Tibial nerve (tissue), 4 donors: ENCODE data around the gene ERH. TPM values are rescaled to one million over a fixed set of nuclear protein-coding genes. Genes with fewer than 3 reads are reported as not detected.
"Not testable (repeated sequence)": the region's sequence is repeated elsewhere in the genome, so short reads cannot be mapped to it uniquely, and the experiment has no call there.

Source experiments
- DNase-seq, 2 donors: peaks; one replicate each; pipeline ENCODE4 v3.0.0-alpha.2; 2019; ENCODE audit warnings: low spot score in 2 of 2
- H3K27ac ChIP-seq, 4 donors: fragments of 200-600 bp; sonication (generic) in 3 of 4; one replicate each; pipeline ENCODE4 v1.5.1; 2017 to 2019; ENCODE audit warnings: mild to moderate bottlenecking in 1 of 4
- H3K27me3 ChIP-seq, 2 donors: fragments of 200-600 bp; sonication (generic) in 1 of 2; one replicate each; pipeline versions ENCODE4 v1.5.1 to v1.6.0; 2017 to 2019
- H3K36me3 ChIP-seq, 3 donors: fragments of 200-600 bp; sonication (generic); one replicate each; pipeline ENCODE4 v1.5.1; 2018 to 2019
- H3K4me1 ChIP-seq, 4 donors: fragments of 200-600 bp; sonication (generic) in 3 of 4; one replicate each; pipeline ENCODE4 v1.5.1; 2017 to 2019
- H3K4me3 ChIP-seq, 4 donors: fragments of 200-600 bp; sonication (generic) in 3 of 4; one replicate each; pipeline ENCODE4 v1.5.1; 2017 to 2019; ENCODE audit warnings: mild to moderate bottlenecking in 1 of 4, moderate library complexity in 1 of 4
- H3K9me3 ChIP-seq, 4 donors: fragments of 200-600 bp; sonication (generic) in 3 of 4; one replicate each; pipeline ENCODE4 v1.5.1; 2017 to 2019
- CTCF ChIP-seq, 5 experiments: fragments of 200-600 bp in 3 of 5; fragments of 450-650 bp in 2 of 5; sonication (generic) in 3 of 5; IDR thresholded peaks; one replicate each; pipeline ENCODE4 v1.5.1; 2016 to 2019; ENCODE audit warnings: antibody characterized with exemption in 5 of 5, mild to moderate bottlenecking in 3 of 5, moderate library complexity in 2 of 5
- EP300 ChIP-seq, 2 donors: sonication (generic); formaldehyde crosslinking; IDR thresholded peaks; one replicate each; pipeline ENCODE4 v1.6.1; 2017; ENCODE audit warnings: antibody characterized with exemption in 2 of 2, mild to moderate bottlenecking in 1 of 2
- POLR2A ChIP-seq, 2 donors: fragments of 450-650 bp; IDR thresholded peaks; one replicate each; pipeline ENCODE4 v1.6.1; 2017; ENCODE audit warnings: antibody characterized with exemption in 2 of 2, mild to moderate bottlenecking in 2 of 2, moderate library complexity in 2 of 2
- WGBS, 2 donors: methylation state at CpG; one replicate each; pipeline ENCODE4 v1.1.5; 2018; 5-methylcytosine and 5-hydroxymethylcytosine counted together
- total RNA-seq, 4 donors: library from RNA; depleted of rRNA; stranded (reverse); fragments of >200 nt; gene quantifications; one replicate each; pipeline ENCODE4 v1.1.0, GENCODE V29; 2016

Gene ERH
- total RNA-seq, 4 donors from 2014 or later = 59.4 to 113 (median 82.5) TPM

GRCh38 chr14:69399750-69400149, 1.7 kb upstream of the ERH start:
- TF ChIP-seq CTCF (IDR thresholded peaks at IDR 0.05) (no peak), EP300 (IDR thresholded peaks at IDR 0.05) (no peak), POLR2A (IDR thresholded peaks at IDR 0.05) (no peak)
- Histone ChIP-seq H3K27ac (no peak overlapping the region), H3K27me3 (no peaks in the 10 kb centered on the region), H3K4me1 (peaks cover 0 to 68% (median 31%) of the 10 kb centered on the region in 4 donors), H3K4me3 (peak overlapping the region in 3 of 4 donors; percentile 85 to 91 (median 87)), H3K9me3 (no peaks in the 10 kb centered on the region), H3K36me3 (peaks cover 0 to 18% (median 0%) of the 10 kb centered on the region in 3 donors)
- WGBS, 2 donors = 93 to 94% methylated on average over 8 of the region's 8 CpGs
- no peak for DNase-seq

- 2 to 3% methylated on average over 16 to 17 of the region's 18 CpGs for WGBS, 2 donors
- no peak for TF ChIP-seq EP300 (IDR thresholded peaks at IDR 0.05)
- TF ChIP-seq CTCF (IDR thresholded peaks at IDR 0.05) = no peak
- Histone ChIP-seq H3K27ac (peak overlapping the region; percentile 89 to 94 (median 91)), H3K4me3 (peak overlapping the region; percentile 85 to 91 (median 86)), H3K36me3 (peaks cover 0 to 24% (median 0%) of the 10 kb centered on the region in 3 donors), H3K27me3 (no peaks in the 10 kb centered on the region), H3K4me1 (peaks cover 0 to 76% (median 31%) of the 10 kb centered on the region in 4 donors), H3K9me3 (no peaks in the 10 kb centered on the region)
- DNase-seq = peak in 1 of 2 donors; percentile 6
These were observed 715 bp upstream of the ERH start for GRCh38 chr14:69398818-69399210.

GRCh38 chr14:69395929-69396328, 2.2 kb downstream of the ERH start:
- Histone ChIP-seq H3K27ac (no peak overlapping the region), H3K4me3 (no peak overlapping the region), H3K4me1 (peaks cover 0 to 72% (median 30%) of the 10 kb centered on the region in 4 donors), H3K9me3 (no peaks in the 10 kb centered on the region), H3K36me3 (peaks cover 0 to 43% (median 0%) of the 10 kb centered on the region in 3 donors), H3K27me3 (no peaks in the 10 kb centered on the region)
- no peak for TF ChIP-seq POLR2A (IDR thresholded peaks at IDR 0.05)
- no peak for TF ChIP-seq EP300 (IDR thresholded peaks at IDR 0.05)
- TF ChIP-seq CTCF (IDR thresholded peaks at IDR 0.05) = no peak
- 88 to 94% methylated on average over 4 of the region's 4 CpGs for WGBS, 2 donors
- DNase-seq = no peak

- Histone ChIP-seq H3K27me3 (no peaks in the 10 kb centered on the region), H3K36me3 (peaks cover 0 to 67% (median 0%) of the 10 kb centered on the region in 3 donors), H3K4me1 (peaks cover 0 to 55% (median 10%) of the 10 kb centered on the region in 4 donors), H3K9me3 (no peaks in the 10 kb centered on the region), H3K4me3 (no peak overlapping the region), H3K27ac (no peak overlapping the region)
- 84 to 91% methylated on average over 3 of the region's 3 CpGs for WGBS, 2 donors
- DNase-seq = no peak
- TF ChIP-seq CTCF (IDR thresholded peaks at IDR 0.05) (no peak), EP300 (IDR thresholded peaks at IDR 0.05) (no peak), POLR2A (IDR thresholded peaks at IDR 0.05) (no peak)
These were observed 5.6 kb downstream of the ERH start for GRCh38 chr14:69392481-69392880.

GRCh38 chr14:69391400-69391799, 6.7 kb downstream of the ERH start:
- H3K9me3 ChIP-seq, H3K27ac ChIP-seq, DNase-seq, H3K4me3 ChIP-seq, H3K27me3 ChIP-seq: not testable (repeated sequence)
- peaks cover 0 to 44% (median 3%) of the 10 kb centered on the region in 4 donors for H3K4me1 ChIP-seq
- H3K36me3 ChIP-seq = peaks cover 0 to 76% (median 0%) of the 10 kb centered on the region in 3 donors
- WGBS, 2 donors = 56 to 68% methylated on average over 8 of the region's 8 CpGs

GRCh38 chr14:69387311-69387710, 10.8 kb downstream of the ERH start:
- H3K9me3 ChIP-seq = no peaks in the 10 kb centered on the region
- no peaks in the 10 kb centered on the region for H3K27me3 ChIP-seq
- H3K4me3 ChIP-seq = no peak overlapping the region
- 87 to 90% methylated on average over 3 of the region's 3 CpGs for WGBS, 2 donors
- no peak for TF ChIP-seq POLR2A (IDR thresholded peaks at IDR 0.05)
- no peak overlapping the region for H3K27ac ChIP-seq
- DNase-seq = no peak
- H3K36me3 ChIP-seq = peaks cover 0 to 54% (median 0%) of the 10 kb centered on the region in 3 donors
- peaks cover 0 to 12% (median 0%) of the 10 kb centered on the region in 4 donors for H3K4me1 ChIP-seq
